ENCODE measurements around the gene DNAJC5. TPM values are rescaled to one million over a fixed set of nuclear protein-coding genes. Genes with fewer than 3 reads are reported as not detected.
A peak's percentile ranks its signal among the peaks of the same experiment; 100 is the strongest.

Gene DNAJC5
- total and polyA plus RNA-seq, 2 donors, result 23.3 to 26.1 TPM

GRCh38 chr20:63964412-63964811 is 69.5 kb downstream of the DNAJC5 start:
- no peak for DNase-seq (ENCODE audit: low read depth in 6 of 9, low spot score in 9 of 9)
- 97% methylated on average over 16 of the region's 16 CpGs for WGBS
- H3K4me1 ChIP-seq (ENCODE audit: control insufficient read depth in 2 of 2, insufficient read depth in 2 of 2, low read length in 2 of 2), result peaks cover 9 to 11% of the 10 kb centered on the region in 2 donors

GRCh38 chr20:63966172-63966943 is 71.4 kb downstream of the DNAJC5 start:
- DNase-seq (ENCODE audit: low read depth in 6 of 9, low spot score in 9 of 9), result no peak
- Histone ChIP-seq H3K27me3 (ENCODE audit: control insufficient read depth in 2 of 2, insufficient read depth in 1 of 2, low read length in 1 of 2) (peaks cover 2 to 5% of the 10 kb centered on the region in 2 donors), H3K27ac (ENCODE audit: low read depth in 1 of 2, low read length in 1 of 2) (no peak overlapping the region), H3K4me1 (ENCODE audit: control insufficient read depth in 2 of 2, insufficient read depth in 2 of 2, low read length in 2 of 2) (peaks cover 14 to 17% of the 10 kb centered on the region in 2 donors), H3K4me3 (ENCODE audit: low read length in 2 of 2) (no peak overlapping the region), H3K36me3 (ENCODE audit: control insufficient read depth in 2 of 2, insufficient read depth in 2 of 2, low read length in 1 of 2) (peaks cover 42 to 45% of the 10 kb centered on the region in 2 donors), H3K9me3 (ENCODE audit: control insufficient read depth in 2 of 2, insufficient read depth in 1 of 2, low read length in 1 of 2) (peaks cover 0 to 2% of the 10 kb centered on the region in 2 donors)
- 98% methylated on average over 27 of the region's 27 CpGs for WGBS

More at GRCh38 chr20:63964412-63964811, 69.5 kb downstream of the DNAJC5 start:
- H3K9me3 ChIP-seq (ENCODE audit: control insufficient read depth in 2 of 2, insufficient read depth in 1 of 2, low read length in 1 of 2), result peaks cover 0 to 2% of the 10 kb centered on the region in 2 donors
- H3K27ac ChIP-seq (ENCODE audit: low read depth in 1 of 2, low read length in 1 of 2), result no peak overlapping the region
- H3K4me3 ChIP-seq (ENCODE audit: low read length in 2 of 2), result no peak overlapping the region
- no peaks in the 10 kb centered on the region for H3K27me3 ChIP-seq (ENCODE audit: control insufficient read depth in 2 of 2, insufficient read depth in 1 of 2, low read length in 1 of 2)
- peaks cover 56 to 57% of the 10 kb centered on the region in 2 donors for H3K36me3 ChIP-seq (ENCODE audit: control insufficient read depth in 2 of 2, insufficient read depth in 2 of 2, low read length in 1 of 2)

GRCh38 chr20:63966944-63967322 is 72.0 kb downstream of the DNAJC5 start:
- peaks cover 36 to 39% of the 10 kb centered on the region in 2 donors for H3K36me3 ChIP-seq (ENCODE audit: control insufficient read depth in 2 of 2, insufficient read depth in 2 of 2, low read length in 1 of 2)
- 96% methylated on average over 13 of the region's 13 CpGs for WGBS

GRCh38 chr20:63967330-63968135 is 72.6 kb downstream of the DNAJC5 start:
- Histone ChIP-seq H3K4me3 (ENCODE audit: low read length in 2 of 2) (no peak overlapping the region), H3K27ac (ENCODE audit: low read depth in 1 of 2, low read length in 1 of 2) (no peak overlapping the region), H3K27me3 (ENCODE audit: control insufficient read depth in 2 of 2, insufficient read depth in 1 of 2, low read length in 1 of 2) (peaks cover 2 to 5% of the 10 kb centered on the region in 2 donors), H3K4me1 (ENCODE audit: control insufficient read depth in 2 of 2, insufficient read depth in 2 of 2, low read length in 2 of 2) (peaks cover 14 to 24% of the 10 kb centered on the region in 2 donors), H3K9me3 (ENCODE audit: control insufficient read depth in 2 of 2, insufficient read depth in 1 of 2, low read length in 1 of 2) (peaks cover 0 to 2% of the 10 kb centered on the region in 2 donors), H3K36me3 (ENCODE audit: control insufficient read depth in 2 of 2, insufficient read depth in 2 of 2, low read length in 1 of 2) (peaks cover 30 to 34% of the 10 kb centered on the region in 2 donors)
- 94% methylated on average over 28 of the region's 28 CpGs for WGBS
- no peak for DNase-seq (ENCODE audit: low read depth in 6 of 9, low spot score in 9 of 9)

More at GRCh38 chr20:63966944-63967322, 72.0 kb downstream of the DNAJC5 start:
- Histone ChIP-seq H3K27me3 (ENCODE audit: control insufficient read depth in 2 of 2, insufficient read depth in 1 of 2, low read length in 1 of 2) (peaks cover 2 to 5% of the 10 kb centered on the region in 2 donors), H3K4me3 (ENCODE audit: low read length in 2 of 2) (no peak overlapping the region), H3K4me1 (ENCODE audit: control insufficient read depth in 2 of 2, insufficient read depth in 2 of 2, low read length in 2 of 2) (peaks cover 14 to 18% of the 10 kb centered on the region in 2 donors), H3K27ac (ENCODE audit: low read depth in 1 of 2, low read length in 1 of 2) (no peak overlapping the region), H3K9me3 (ENCODE audit: control insufficient read depth in 2 of 2, insufficient read depth in 1 of 2, low read length in 1 of 2) (peaks cover 0 to 2% of the 10 kb centered on the region in 2 donors)
- no peak for DNase-seq (ENCODE audit: low read depth in 6 of 9, low spot score in 9 of 9)

- H3K27me3 ChIP-seq (ENCODE audit: control insufficient read depth in 2 of 2, insufficient read depth in 1 of 2, low read length in 1 of 2), result peaks cover 2 to 5% of the 10 kb centered on the region in 2 donors
- H3K27ac ChIP-seq (ENCODE audit: low read depth in 1 of 2, low read length in 1 of 2), result no peak overlapping the region
- peaks cover 25 to 26% of the 10 kb centered on the region in 2 donors for H3K36me3 ChIP-seq (ENCODE audit: control insufficient read depth in 2 of 2, insufficient read depth in 2 of 2, low read length in 1 of 2)
- peaks cover 0 to 2% of the 10 kb centered on the region in 2 donors for H3K9me3 ChIP-seq (ENCODE audit: control insufficient read depth in 2 of 2, insufficient read depth in 1 of 2, low read length in 1 of 2)
- WGBS, result 80% methylated on average over 14 of the region's 14 CpGs
- DNase-seq (ENCODE audit: low read depth in 6 of 9, low spot score in 9 of 9), result no peak
- H3K4me1 ChIP-seq (ENCODE audit: control insufficient read depth in 2 of 2, insufficient read depth in 2 of 2, low read length in 2 of 2), result peaks cover 14 to 27% of the 10 kb centered on the region in 2 donors
- H3K4me3 ChIP-seq (ENCODE audit: low read length in 2 of 2), result peak overlapping the region; percentile 63 to 83
Observed at GRCh38 chr20:63968136-63968927, 73.4 kb downstream of the DNAJC5 start.

- peak overlapping the region in 1 of 2 donors; percentile 65 for H3K27ac ChIP-seq (ENCODE audit: low read depth in 1 of 2, low read length in 1 of 2)
- peaks cover 14 to 29% of the 10 kb centered on the region in 2 donors for H3K4me1 ChIP-seq (ENCODE audit: control insufficient read depth in 2 of 2, insufficient read depth in 2 of 2, low read length in 2 of 2)
- peaks cover 0 to 2% of the 10 kb centered on the region in 2 donors for H3K9me3 ChIP-seq (ENCODE audit: control insufficient read depth in 2 of 2, insufficient read depth in 1 of 2, low read length in 1 of 2)
- peak in 1 of 9 donors; percentile 43 for DNase-seq (ENCODE audit: low read depth in 6 of 9, low spot score in 9 of 9)
- peak overlapping the region; percentile 63 to 83 for H3K4me3 ChIP-seq (ENCODE audit: low read length in 2 of 2)
- peaks cover 2 to 5% of the 10 kb centered on the region in 2 donors for H3K27me3 ChIP-seq (ENCODE audit: control insufficient read depth in 2 of 2, insufficient read depth in 1 of 2, low read length in 1 of 2)
- WGBS, result 1% methylated on average over 70 of the region's 70 CpGs
- peaks cover 19 to 23% of the 10 kb centered on the region in 2 donors for H3K36me3 ChIP-seq (ENCODE audit: control insufficient read depth in 2 of 2, insufficient read depth in 2 of 2, low read length in 1 of 2)
Observed at GRCh38 chr20:63968928-63969760, 74.2 kb downstream of the DNAJC5 start.

GRCh38 chr20:63969838-63970713 is 75.2 kb downstream of the DNAJC5 start, which contains the start of gene ZNF512B:
ZNF512B (minus strand) TSS chr20:63969930; CDS start chr20:63967950, 1,980 bp downstream.
- H3K27me3 ChIP-seq (ENCODE audit: control insufficient read depth in 2 of 2, insufficient read depth in 1 of 2, low read length in 1 of 2), result peaks cover 2 to 5% of the 10 kb centered on the region in 2 donors
- H3K4me1 ChIP-seq (ENCODE audit: control insufficient read depth in 2 of 2, insufficient read depth in 2 of 2, low read length in 2 of 2), result peaks cover 14 to 32% of the 10 kb centered on the region in 2 donors
- peak within 1 kb of the TSS; percentile 63 to 83 for H3K4me3 ChIP-seq (ENCODE audit: low read length in 2 of 2)
- peak in 3 of 9 donors; percentile 66 to 71 (median 66) for DNase-seq (ENCODE audit: low read depth in 6 of 9, low spot score in 9 of 9)
- H3K36me3 ChIP-seq (ENCODE audit: control insufficient read depth in 2 of 2, insufficient read depth in 2 of 2, low read length in 1 of 2), result peaks cover 17 to 22% of the 10 kb centered on the region in 2 donors
- peaks cover 0 to 4% of the 10 kb centered on the region in 2 donors for H3K9me3 ChIP-seq (ENCODE audit: control insufficient read depth in 2 of 2, insufficient read depth in 1 of 2, low read length in 1 of 2)
- WGBS, result 6% methylated on average over 70 of the region's 73 CpGs
- H3K27ac ChIP-seq (ENCODE audit: low read depth in 1 of 2, low read length in 1 of 2), result peak within 1 kb of the TSS in 1 of 2 donors; percentile 65

Measured in thymus (tissue), 11 donors.